Measurements from ENCODE around the gene LMNTD2. TPM values are rescaled to one million over a fixed set of nuclear protein-coding genes. Genes with fewer than 3 reads are reported as not detected.

LMNTD2 gene
- total RNA-seq, 1 donor from 2014 or later, result 1.9 TPM

DNA sequence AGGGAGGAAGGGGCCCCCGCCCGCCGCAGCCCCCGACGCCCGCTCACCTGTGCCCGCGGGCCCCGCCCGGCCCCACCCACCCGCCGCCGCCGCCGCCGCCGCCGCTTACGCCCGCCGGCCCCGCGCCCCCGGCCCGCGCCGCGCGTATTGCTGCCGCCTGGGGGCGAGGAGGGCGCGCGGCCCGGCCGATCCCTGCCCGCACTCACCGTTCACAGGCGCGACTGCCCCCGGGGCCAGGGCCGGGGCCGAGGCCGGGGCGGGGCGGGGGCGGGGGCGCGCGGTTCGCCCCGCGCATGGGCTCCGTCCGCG, 25.4 kb downstream of the LMNTD2 start:
- Histone ChIP-seq H3K27me3 (ENCODE audit: control insufficient read depth, insufficient read depth, low read length) (no peaks in the 10 kb centered on the region), H3K4me3 (ENCODE audit: low read depth, low read length) (peak overlapping the region; percentile 64), H3K36me3 (ENCODE audit: control insufficient read depth, insufficient read depth, low read length) (no peaks in the 10 kb centered on the region)
- DNase-seq (ENCODE audit: low read depth), result no peak
- TF ChIP-seq, protein P1, sequence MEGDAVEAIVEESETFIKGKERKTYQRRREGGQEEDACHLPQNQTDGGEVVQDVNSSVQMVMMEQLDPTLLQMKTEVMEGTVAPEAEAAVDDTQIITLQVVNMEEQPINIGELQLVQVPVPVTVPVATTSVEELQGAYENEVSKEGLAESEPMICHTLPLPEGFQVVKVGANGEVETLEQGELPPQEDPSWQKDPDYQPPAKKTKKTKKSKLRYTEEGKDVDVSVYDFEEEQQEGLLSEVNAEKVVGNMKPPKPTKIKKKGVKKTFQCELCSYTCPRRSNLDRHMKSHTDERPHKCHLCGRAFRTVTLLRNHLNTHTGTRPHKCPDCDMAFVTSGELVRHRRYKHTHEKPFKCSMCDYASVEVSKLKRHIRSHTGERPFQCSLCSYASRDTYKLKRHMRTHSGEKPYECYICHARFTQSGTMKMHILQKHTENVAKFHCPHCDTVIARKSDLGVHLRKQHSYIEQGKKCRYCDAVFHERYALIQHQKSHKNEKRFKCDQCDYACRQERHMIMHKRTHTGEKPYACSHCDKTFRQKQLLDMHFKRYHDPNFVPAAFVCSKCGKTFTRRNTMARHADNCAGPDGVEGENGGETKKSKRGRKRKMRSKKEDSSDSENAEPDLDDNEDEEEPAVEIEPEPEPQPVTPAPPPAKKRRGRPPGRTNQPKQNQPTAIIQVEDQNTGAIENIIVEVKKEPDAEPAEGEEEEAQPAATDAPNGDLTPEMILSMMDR (IDR thresholded peaks at IDR 0.05; ENCODE audit: insufficient read depth, low read length, poor library complexity, severe bottlenecking), result no peak

GRCh38 chr11:534396-535209, 25.9 kb downstream of the LMNTD2 start:
- no peaks in the 10 kb centered on the region for H3K36me3 ChIP-seq (ENCODE audit: control insufficient read depth, insufficient read depth, low read length)
- TF ChIP-seq, protein P1 (IDR thresholded peaks at IDR 0.05; ENCODE audit: insufficient read depth, low read length, poor library complexity, severe bottlenecking), result no peak
- H3K4me3 ChIP-seq (ENCODE audit: low read depth, low read length), result peak overlapping the region; percentile 64
- no peak for DNase-seq (ENCODE audit: low read depth)
- no peaks in the 10 kb centered on the region for H3K27me3 ChIP-seq (ENCODE audit: control insufficient read depth, insufficient read depth, low read length)

GRCh38 chr11:533586-534395, 26.7 kb downstream of the LMNTD2 start:
- TF ChIP-seq, protein P1 (IDR thresholded peaks at IDR 0.05; ENCODE audit: insufficient read depth, low read length, poor library complexity, severe bottlenecking), result no peak
- H3K27me3 ChIP-seq (ENCODE audit: control insufficient read depth, insufficient read depth, low read length), result no peaks in the 10 kb centered on the region
- no peak for DNase-seq (ENCODE audit: low read depth)
- H3K4me3 ChIP-seq (ENCODE audit: low read depth, low read length), result peak overlapping the region; percentile 64
- H3K36me3 ChIP-seq (ENCODE audit: control insufficient read depth, insufficient read depth, low read length), result no peaks in the 10 kb centered on the region

- TF ChIP-seq, protein P1 (IDR thresholded peaks at IDR 0.05; ENCODE audit: insufficient read depth, low read length, poor library complexity, severe bottlenecking), result no peak
- no peaks in the 10 kb centered on the region for H3K27me3 ChIP-seq (ENCODE audit: control insufficient read depth, insufficient read depth, low read length)
- no peak overlapping the region for H3K4me3 ChIP-seq (ENCODE audit: low read depth, low read length)
- H3K36me3 ChIP-seq (ENCODE audit: control insufficient read depth, insufficient read depth, low read length), result no peaks in the 10 kb centered on the region
- DNase-seq (ENCODE audit: low read depth), result no peak
These were observed 27.5 kb downstream of the LMNTD2 start for GRCh38 chr11:532986-533585.

DNA sequence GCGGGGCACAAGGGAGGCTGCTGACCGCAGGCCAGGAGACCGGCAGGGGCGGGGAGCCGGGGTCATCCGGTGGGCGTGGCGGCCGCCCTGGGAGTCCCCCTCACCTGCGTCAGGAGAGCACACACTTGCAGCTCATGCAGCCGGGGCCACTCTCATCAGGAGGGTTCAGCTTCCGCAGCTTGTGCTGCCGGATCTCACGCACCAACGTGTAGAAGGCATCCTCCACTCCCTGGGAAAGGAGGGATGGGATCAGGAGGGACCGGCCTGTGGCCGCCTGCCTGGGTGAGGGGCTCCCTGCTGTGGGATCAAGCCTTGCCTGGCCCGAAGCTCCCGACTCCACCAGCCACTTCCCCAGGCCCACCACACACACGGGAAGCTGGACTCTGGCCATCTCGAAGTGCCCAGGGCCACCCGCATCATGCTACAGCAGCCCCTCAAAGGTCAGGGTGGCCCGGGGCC, 28.0 kb downstream of the LMNTD2 start:
- no peak for DNase-seq (ENCODE audit: low read depth)
- TF ChIP-seq, protein P1 (IDR thresholded peaks at IDR 0.05; ENCODE audit: insufficient read depth, low read length, poor library complexity, severe bottlenecking), result no peak
- H3K27me3 ChIP-seq (ENCODE audit: control insufficient read depth, insufficient read depth, low read length), result no peaks in the 10 kb centered on the region
- no peak overlapping the region for H3K4me3 ChIP-seq (ENCODE audit: low read depth, low read length)
- no peaks in the 10 kb centered on the region for H3K36me3 ChIP-seq (ENCODE audit: control insufficient read depth, insufficient read depth, low read length)
